ENCODE measurements around the gene GH2.
"Not testable (repeated sequence)": the region's sequence is repeated elsewhere in the genome, so short reads cannot be mapped to it uniquely, and the experiment has no call there.

GH2 gene

DNA sequence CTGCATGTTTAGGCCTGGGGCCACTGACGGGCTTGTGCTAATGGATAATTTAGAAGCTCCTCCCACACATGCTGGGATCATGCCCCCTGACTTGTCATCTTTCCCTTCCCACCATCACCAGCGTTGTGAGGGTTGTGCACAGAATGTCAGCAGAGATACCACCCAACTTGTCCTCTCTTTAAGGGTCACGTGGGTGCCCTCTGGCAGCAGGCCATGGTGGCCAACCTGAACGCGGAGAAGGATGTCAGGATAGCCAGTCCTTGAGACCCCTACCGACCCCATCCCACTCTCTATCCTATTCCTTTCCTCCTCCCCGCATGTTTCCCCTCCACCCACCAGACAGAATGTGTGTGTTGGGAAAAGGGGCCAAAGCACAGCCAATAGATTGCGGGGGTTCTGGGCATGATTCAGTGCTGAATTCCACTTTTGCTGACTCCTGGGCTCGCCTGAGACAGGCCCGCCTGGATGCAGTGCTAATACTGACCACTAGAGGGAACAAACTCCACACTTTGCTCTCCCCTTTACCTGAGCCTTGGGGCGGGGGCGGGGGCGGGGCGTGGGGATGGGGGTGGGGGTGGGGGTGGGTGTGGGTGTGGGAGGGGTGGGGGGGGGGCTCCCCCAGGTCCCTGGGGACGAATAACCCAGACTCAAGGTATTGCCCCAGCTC lies at the start of gene GH2:
Gene GH2, minus strand, starts transcription at position 10 of the 667 bp plus-strand sequence. CDS start 143 bp downstream, outside the sequence.
- Mint-ChIP-seq H3K27me3 (no peaks in the 10 kb centered on the region), H3K9me3 (no peaks in the 10 kb centered on the region), H3K36me3 (ENCODE audit: low read depth) (no peaks in the 10 kb centered on the region), H3K27ac (no peak within 1 kb of the TSS), H3K4me1 (peaks cover 2% of the 10 kb centered on the region), H3K4me3 (no peak within 1 kb of the TSS)
- DNase-seq = peak; percentile 72
- peak; percentile 83 for ATAC-seq

DNA sequence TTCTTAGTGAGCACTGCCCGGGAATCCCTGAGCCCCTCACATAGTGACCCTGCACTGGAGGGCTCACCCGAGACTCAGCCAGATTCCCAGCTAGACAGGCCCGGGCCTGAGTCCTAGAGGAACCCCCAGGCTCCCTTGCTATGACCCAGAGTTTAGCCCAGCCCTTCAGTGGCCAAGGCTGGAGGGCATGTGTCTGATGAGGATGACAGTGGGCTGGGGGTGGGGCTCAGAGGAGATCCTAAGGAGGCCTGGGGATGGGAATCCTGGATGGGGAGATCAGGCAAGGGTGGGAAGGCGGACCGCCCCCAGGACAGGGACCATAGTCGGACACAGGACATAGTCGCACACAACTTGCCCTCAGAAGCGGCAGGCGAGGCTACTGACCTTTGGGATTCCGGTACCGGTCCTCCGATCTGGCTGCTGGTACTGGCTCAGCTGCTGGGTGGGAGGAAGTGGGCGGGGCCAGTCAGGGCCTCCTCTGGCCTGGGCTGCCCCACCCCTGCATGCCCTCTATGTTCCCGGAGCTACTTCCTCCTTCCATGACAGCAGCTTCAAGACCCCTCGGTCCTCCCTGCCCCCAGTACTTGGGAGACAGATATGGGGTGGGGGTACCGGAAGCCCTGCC lies 49.3 kb upstream of the GH2 start:
- Mint-ChIP-seq H3K27me3 (no peaks in the 10 kb centered on the region), H3K36me3 (ENCODE audit: low read depth) (peaks cover 2% of the 10 kb centered on the region), H3K4me1 (peaks cover 29% of the 10 kb centered on the region), H3K9me3 (no peaks in the 10 kb centered on the region), H3K4me3 (peak overlapping the region; percentile 92), H3K27ac (peak overlapping the region; percentile 88)
- ATAC-seq = peak; percentile 63
- DNase-seq = peak; percentile 72

DNA sequence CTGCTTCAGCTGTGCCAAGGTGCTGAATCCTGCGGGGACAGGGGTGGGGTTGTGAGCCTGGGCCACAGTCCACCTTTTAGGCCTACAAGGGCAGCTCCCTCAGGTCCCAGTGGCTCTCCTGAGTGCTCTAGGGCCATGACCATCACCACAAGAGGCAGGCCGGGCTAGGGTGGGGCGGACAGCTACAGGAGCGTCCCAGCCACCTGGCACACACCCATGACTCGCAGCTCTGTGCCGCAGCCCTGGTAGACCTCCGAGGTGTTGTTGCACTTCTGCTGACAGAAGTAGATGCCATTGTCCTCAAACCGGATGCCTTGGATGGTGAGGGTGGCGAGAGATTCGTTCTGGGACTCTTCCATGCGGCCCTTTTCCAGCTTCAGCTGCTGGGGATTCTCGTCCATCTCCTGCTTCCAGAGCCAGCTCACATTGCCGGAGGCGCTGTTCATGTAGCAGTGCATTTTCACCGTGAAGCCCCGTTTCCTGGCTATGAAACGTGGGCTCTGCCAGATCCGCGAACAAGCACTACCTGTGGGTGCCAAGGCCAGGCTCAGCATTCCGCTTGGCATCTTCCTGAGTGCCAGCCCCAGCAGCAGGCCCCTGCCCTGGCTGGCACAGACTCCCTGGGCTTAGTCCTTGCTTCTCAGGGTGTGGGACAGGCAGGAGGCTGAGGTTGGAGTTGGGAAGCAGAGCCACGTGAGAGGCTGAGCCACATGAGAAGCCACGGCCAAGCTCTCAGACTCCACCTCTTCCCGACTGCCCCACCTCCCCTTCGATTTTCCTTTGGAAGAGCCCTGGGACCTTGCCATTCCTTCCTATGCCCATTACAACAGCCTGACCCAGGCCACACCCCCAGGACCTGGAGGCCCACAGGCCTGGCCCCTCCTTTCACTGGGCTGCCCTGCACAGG lies 48.4 kb upstream of the GH2 start:
- Mint-ChIP-seq H3K4me3 (peak overlapping the region; percentile 92), H3K9me3 (no peaks in the 10 kb centered on the region), H3K27ac (no peak overlapping the region), H3K27me3 (no peaks in the 10 kb centered on the region), H3K36me3 (ENCODE audit: low read depth) (peaks cover 2% of the 10 kb centered on the region), H3K4me1 (peaks cover 27% of the 10 kb centered on the region)
- ATAC-seq (no peak), DNase-seq (no peak)

DNA sequence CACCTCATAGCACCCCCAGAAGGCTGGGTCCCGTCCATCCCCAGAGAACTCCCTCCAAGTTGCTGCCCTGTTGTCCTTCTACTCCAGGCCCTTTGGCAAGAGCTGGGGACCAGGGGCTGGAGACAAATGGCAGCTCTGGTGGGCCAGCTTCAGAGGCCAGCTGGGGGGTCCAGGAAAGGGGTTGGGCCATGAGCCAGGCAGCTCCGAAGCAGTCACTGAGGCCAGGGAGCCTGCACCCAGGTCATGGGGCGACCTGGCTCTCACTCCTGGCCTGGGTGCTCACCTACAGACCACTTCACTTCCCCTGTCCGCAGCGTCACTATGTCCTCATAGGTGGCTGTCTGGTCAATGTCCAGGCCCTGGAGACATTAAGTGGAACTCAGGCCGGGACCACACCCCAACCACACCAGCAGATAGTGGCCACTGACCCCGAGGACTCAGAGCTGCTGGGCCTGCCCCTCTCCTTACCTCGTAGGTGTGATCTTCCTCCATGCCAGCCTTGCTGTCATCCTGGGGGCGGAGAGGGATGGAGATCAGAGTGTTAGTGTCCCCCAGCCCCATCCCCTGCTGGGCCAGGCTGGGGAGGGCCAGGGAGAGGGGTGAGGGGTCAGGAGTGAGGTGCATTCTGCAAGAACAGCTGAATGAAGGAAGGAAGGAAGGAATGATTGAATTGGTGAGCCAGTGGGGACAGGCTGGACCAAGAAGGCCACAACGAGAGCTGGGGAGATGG lies 47.4 kb upstream of the GH2 start:
- Mint-ChIP-seq H3K36me3 (ENCODE audit: low read depth) (peaks cover 2% of the 10 kb centered on the region), H3K27ac (no peak overlapping the region), H3K27me3 (no peaks in the 10 kb centered on the region), H3K9me3 (no peaks in the 10 kb centered on the region), H3K4me1 (peaks cover 27% of the 10 kb centered on the region), H3K4me3 (no peak overlapping the region)
- DNase-seq (no peak), ATAC-seq (no peak)

DNA sequence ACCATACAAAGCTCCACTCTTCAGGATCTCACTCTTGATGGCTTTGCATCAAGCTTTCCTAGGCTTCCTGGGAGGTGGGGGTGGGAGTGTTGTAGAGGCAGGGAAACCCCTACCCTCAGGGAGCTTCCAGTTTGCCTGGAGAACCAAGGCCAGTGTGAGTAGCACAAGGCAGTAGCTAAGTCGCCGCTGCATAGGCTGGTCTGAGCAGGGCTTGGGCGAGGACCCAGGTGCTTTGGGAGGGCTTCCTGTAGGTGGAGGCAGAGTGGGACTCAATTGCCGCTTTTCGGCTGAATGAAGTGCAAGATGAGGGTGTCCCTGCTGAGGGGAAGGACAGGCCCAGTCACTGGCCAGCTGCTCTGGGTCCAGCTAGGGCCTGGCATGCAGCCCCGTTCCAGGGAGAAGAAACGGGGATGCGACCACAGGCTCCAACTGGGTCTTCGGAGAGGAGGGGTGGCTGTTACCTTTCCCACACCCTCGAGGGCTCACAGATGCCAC lies 46.5 kb upstream of the GH2 start:
- Mint-ChIP-seq H3K27ac (no peak overlapping the region), H3K4me3 (no peak overlapping the region), H3K36me3 (ENCODE audit: low read depth) (peaks cover 2% of the 10 kb centered on the region), H3K27me3 (no peaks in the 10 kb centered on the region), H3K4me1 (peaks cover 25% of the 10 kb centered on the region), H3K9me3 (no peaks in the 10 kb centered on the region)
- DNase-seq (no peak), ATAC-seq (no peak)

DNA sequence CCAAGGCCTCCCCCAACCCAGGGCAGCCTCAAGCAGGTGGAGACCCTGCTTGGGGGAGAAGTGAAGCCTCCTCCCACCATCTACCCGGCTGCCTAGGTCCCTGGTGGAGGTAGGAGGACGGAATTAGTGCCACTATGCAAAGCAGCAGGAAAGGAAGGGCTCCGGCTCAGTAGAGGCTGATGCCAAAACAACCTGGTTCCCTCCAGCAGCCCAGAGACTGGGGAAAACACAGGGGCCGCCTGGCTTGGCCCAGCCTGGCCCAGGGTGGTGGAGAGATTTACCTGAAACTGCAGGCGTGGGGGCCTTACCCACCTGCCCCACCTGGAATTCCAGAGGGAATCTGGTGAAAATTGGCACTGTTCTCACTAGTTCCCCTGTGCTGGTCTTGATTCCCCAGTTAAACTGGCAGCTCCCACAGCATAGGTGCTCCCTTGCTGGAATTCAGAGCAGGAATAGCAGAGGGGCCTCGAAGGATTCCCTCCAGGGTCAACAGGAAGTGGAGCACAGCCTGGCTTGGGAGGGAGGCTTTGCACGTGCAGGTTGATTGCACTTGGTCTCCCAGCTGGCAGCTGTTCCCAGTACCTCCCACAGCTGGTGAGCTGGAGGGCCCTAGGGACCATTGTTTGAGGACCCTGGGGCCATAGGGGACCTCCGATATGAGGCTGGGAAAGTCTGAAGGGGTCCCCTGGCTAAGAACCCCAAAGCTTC lies 45.9 kb upstream of the GH2 start:
- Mint-ChIP-seq H3K4me1 (peaks cover 20% of the 10 kb centered on the region), H3K27ac (no peak overlapping the region), H3K27me3 (no peaks in the 10 kb centered on the region), H3K4me3 (no peak overlapping the region), H3K9me3 (no peaks in the 10 kb centered on the region), H3K36me3 (ENCODE audit: low read depth) (peaks cover 2% of the 10 kb centered on the region)
- ATAC-seq (no peak), DNase-seq (no peak)

DNA sequence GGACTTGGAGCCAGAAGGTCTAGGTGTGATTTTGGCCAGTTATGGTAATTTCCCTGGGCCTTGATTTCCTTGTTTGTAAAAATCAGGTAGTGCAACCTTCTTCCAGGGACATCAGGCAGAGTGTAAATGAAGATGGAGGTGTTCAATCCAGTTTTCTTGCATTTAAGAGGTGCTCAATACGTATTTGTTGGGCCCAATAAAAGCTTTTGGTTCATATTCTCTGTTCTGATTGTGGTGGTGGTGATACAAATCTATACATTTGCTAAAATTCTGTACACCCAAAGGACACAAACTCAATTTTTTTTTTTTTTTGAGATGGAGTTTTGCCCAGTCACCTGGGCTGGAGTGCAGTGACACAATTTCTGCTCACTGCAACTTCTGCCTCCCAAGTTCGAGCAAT lies 44.4 kb upstream of the GH2 start:
- Mint-ChIP-seq H3K27ac (no peak overlapping the region), H3K27me3 (no peaks in the 10 kb centered on the region), H3K36me3 (ENCODE audit: low read depth) (peaks cover 2% of the 10 kb centered on the region), H3K4me1 (peaks cover 13% of the 10 kb centered on the region), H3K9me3 (no peaks in the 10 kb centered on the region), H3K4me3 (no peak overlapping the region)
- DNase-seq = no peak
- ATAC-seq = no peak

DNA sequence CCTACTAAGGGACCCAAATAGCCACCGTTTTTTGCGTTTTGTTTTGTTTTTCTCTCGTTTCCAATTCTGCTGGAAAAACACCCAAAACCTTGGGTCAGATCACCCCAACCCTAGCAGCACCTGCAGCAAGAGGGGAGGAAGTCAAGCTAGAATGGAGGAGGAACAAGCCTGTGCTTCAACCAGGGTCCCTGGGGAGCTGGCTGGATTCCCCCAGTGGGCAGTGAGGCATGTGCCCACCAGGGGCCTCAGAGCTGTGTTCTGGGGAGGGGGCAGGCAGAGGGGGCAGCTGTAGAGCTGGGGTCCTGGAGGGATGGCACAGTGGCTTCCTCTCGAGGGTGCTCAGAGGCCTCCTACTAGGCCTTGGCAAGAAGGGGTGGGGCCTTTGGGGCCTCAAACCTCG lies 43.9 kb upstream of the GH2 start:
- ATAC-seq = no peak
- peaks cover 10% of the 10 kb centered on the region for H3K4me1 Mint-ChIP-seq
- no peaks in the 10 kb centered on the region for H3K27me3 Mint-ChIP-seq
- peaks cover 2% of the 10 kb centered on the region for H3K36me3 Mint-ChIP-seq (ENCODE audit: low read depth)
- no peak for DNase-seq
- peak overlapping the region; percentile 35 for H3K27ac Mint-ChIP-seq
- H3K9me3 Mint-ChIP-seq = no peaks in the 10 kb centered on the region
- no peak overlapping the region for H3K4me3 Mint-ChIP-seq

DNA sequence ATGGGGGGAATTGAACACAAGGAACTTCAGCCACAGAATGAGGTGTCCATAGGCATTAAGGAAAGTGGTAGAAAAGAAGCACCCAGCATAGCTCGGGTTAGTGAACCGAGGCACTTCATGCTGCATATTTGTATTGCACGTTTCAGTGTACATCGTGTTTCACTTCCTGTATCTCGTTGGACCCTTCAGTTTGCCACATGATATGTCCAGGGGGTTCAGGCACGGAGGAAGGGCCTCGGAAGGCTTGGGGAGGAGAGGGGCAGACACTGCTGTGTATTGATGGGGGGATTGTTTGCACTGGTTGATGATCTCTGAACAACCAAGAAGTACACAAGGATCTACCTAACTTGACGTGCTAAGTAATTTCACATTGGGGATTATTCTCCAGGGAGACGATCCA lies 40.7 kb upstream of the GH2 start:
- H3K27me3 Mint-ChIP-seq = not testable (repeated sequence)

DNA sequence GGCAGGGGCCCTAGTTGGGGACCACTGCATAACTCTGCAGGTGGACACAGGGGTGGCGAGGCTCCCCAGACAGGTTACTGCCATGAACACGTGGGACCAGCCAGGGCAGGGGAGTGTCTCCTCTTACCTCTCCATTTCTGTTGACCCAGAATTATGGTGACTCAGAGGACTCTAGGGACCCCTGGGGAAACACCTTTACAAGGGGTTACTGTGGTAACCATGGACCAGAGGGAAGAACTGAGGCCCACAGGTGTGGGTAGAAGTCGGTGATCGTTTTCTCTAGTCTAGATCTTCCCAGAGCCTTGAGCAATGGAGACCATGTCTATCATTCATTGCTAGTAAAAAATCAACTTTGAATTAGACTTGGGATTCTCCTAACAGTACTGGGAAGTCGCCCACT lies 39.0 kb upstream of the GH2 start:
- H3K27ac Mint-ChIP-seq; H3K36me3 Mint-ChIP-seq (ENCODE audit: low read depth); H3K9me3 Mint-ChIP-seq; H3K27me3 Mint-ChIP-seq; DNase-seq; H3K4me3 Mint-ChIP-seq; ATAC-seq: not testable (repeated sequence)
- peaks cover 18% of the 10 kb centered on the region for H3K4me1 Mint-ChIP-seq

More for the DNA sequence above, 40.7 kb upstream of the GH2 start:
- H3K27ac Mint-ChIP-seq; H3K9me3 Mint-ChIP-seq; ATAC-seq; H3K4me3 Mint-ChIP-seq; H3K36me3 Mint-ChIP-seq (ENCODE audit: low read depth); DNase-seq: not testable (repeated sequence)
- H3K4me1 Mint-ChIP-seq = peaks cover 18% of the 10 kb centered on the region

DNA sequence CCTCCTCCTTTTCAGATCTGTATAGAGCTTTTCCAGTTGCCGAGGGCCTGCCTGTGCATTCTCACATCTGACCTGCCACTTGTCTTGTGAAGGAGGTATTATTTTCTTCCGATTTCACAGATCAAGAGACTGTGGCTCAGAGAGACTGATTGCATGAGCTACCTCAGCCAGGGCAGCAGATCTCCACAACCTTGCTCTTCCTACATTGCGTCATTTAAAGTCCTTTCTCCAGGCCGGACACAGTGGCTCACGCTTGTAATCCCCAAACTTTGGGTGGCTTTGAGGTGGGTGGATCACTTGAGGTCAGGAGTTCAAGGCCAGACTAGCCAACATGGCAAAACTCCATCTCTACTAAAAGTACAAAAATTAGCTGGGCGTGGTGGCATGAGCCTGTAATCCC lies 38.3 kb upstream of the GH2 start:
- H3K27me3 Mint-ChIP-seq; ATAC-seq; H3K27ac Mint-ChIP-seq; DNase-seq; H3K36me3 Mint-ChIP-seq (ENCODE audit: low read depth); H3K4me3 Mint-ChIP-seq; H3K9me3 Mint-ChIP-seq: not testable (repeated sequence)
- peaks cover 18% of the 10 kb centered on the region for H3K4me1 Mint-ChIP-seq

DNA sequence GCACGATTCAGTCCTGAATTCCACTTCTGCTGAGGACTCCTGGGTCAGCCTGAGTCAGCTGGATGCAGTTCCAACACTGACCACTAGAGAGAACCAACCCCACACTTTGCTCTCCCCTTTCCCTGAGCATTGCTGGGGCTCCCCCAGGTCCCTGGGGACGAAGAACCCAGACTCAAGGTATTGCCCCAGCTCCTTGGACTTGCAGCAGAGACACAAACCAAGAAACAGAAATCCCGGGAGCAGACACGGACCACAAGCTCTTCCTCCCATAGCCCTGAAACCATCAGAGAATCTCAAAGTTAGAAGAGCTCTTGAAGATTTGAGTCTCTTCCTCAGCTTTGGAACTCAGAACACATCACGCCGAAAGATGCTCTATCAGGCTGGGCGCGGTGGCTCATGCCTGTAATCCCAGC lies 37.6 kb upstream of the GH2 start:
- H3K4me1 Mint-ChIP-seq = peaks cover 19% of the 10 kb centered on the region
- H3K27me3 Mint-ChIP-seq = no peaks in the 10 kb centered on the region
- ATAC-seq (peak; percentile 88), DNase-seq (peak; percentile 76)
- H3K9me3 Mint-ChIP-seq = no peaks in the 10 kb centered on the region
- H3K4me3 Mint-ChIP-seq = no peak overlapping the region
- H3K27ac Mint-ChIP-seq = no peak overlapping the region
- no peaks in the 10 kb centered on the region for H3K36me3 Mint-ChIP-seq (ENCODE audit: low read depth)

DNA sequence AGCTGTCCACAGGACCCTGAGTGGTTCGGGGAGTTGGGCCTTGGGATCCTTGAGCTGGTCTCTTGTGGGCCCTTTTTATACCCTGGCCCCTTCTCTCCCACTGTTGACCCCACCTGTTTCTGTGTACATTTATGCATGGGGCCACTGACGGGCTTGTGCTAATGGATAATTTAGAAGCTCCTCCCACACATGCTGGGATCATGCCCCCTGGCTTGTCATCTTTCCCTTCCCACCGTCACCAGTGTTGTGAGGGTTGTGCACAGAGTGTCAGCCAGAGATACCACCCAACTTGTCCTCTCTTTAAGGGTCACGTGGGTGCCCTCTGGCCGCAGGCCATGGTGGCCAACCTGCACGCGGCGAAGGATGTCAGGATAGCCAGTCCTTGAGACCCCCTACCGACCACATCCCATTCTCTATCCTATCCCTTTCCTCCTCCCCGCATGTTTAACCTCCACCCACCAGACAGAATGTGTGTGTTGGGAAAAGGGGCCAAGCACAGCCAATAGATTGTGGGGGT lies 37.1 kb upstream of the GH2 start, which contains the start of gene GH1:
Gene GH1, minus strand, starts transcription at position 51 of the 517 bp plus-strand sequence. CDS start 63 bp downstream, outside the sequence.
- not testable (repeated sequence) for H3K4me3 Mint-ChIP-seq; ATAC-seq; H3K27ac Mint-ChIP-seq; H3K27me3 Mint-ChIP-seq; H3K9me3 Mint-ChIP-seq; H3K36me3 Mint-ChIP-seq (ENCODE audit: low read depth); DNase-seq
- peaks cover 19% of the 10 kb centered on the region for H3K4me1 Mint-ChIP-seq

All from activated naive CD8-positive, alpha-beta T cell treated with anti-CD3 and anti-CD28 coated beads, Interleukin-2, amount 50 U/mL, for 24 hours (primary cell).